ENCODE measurements around the gene RUBCN.

DNA sequence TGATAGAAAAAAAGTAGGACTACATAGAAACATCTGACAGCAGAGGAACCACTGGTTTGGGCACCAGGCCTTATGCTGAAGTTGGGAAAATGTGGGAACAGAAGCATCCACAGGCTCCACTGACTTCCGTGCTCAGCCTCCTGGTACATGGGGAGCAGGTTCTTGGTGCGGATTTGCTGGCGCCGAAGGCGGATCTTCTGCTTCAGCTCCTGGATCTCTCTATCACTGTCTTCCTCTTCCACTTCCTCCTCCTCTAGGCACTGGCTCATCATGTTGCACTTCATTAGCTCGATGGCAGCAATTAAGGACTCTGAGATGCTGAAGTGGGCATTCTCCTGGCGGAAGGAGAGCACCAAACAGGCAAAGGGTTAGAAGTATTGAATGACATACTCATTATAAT, 42.5 kb downstream of the RUBCN start:
- TF ChIP-seq ZNF384 (IDR thresholded peaks at IDR 0.05) (no peak), FOXM1 (IDR thresholded peaks at IDR 0.05; ENCODE audit: borderline replicate concordance) (no peak), ELF4 (IDR thresholded peaks at IDR 0.05) (no peak), SP1 (IDR thresholded peaks at IDR 0.05) (no peak), SUZ12 (IDR thresholded peaks at IDR 0.05) (no peak), FOXA1 (IDR thresholded peaks at IDR 0.05) (no peak), CTBP1 (IDR thresholded peaks at IDR 0.05; ENCODE audit: borderline replicate concordance) (no peak), BHLHE40 (IDR thresholded peaks at IDR 0.05; ENCODE audit: borderline replicate concordance) (no peak)
